ENCODE measurements around the gene CISH.

Gene CISH

DNA sequence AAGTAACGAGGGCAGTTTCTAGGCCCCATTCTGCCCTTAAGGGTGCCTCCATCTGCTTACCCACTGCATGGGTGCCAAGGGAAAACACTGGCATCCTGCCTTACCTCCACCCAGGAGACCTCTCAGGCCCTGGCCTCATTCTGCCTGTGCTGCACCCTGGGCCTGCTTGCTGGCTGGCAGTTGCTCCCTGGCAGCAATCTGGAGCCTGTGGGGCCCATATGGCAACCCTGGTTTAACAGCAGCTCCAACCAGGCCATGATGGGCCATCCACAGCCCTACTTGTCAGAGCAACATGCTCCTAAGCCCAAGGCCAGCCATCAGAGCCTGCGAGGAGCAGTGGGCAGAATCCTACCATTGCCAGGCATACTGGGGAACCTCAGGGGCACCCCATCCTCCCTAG lies 47.7 kb downstream of the CISH start:
- Histone ChIP-seq H3K4me1 (ENCODE audit: low read depth, poor library complexity, severe bottlenecking) (peaks cover 11% of the 10 kb centered on the region), H3K79me2 (ENCODE audit: insufficient read depth, low read depth) (no peaks in the 10 kb centered on the region), H3K36me3 (ENCODE audit: insufficient read depth) (no peaks in the 10 kb centered on the region), H2AFZ (ENCODE audit: low read depth) (no peak overlapping the region), H3K27ac (no peak overlapping the region), H3K4me3 (IDR thresholded peaks at IDR 0.05; ENCODE audit: insufficient read depth, low read depth, low read length) (no peak overlapping the region), H3K27me3 (ENCODE audit: insufficient read depth, low read depth) (no peaks in the 10 kb centered on the region), H3K9ac (no peak overlapping the region), H4K20me1 (ENCODE audit: insufficient read depth) (no peaks in the 10 kb centered on the region), H3K4me2 (no peak overlapping the region)
- TF ChIP-seq CTCF (conservative IDR thresholded peaks at IDR 0.05; ENCODE audit: low read depth, low read length), result no peak

GRCh38 chr3:50562861-50563260 lies 48.7 kb downstream of the CISH start:
- no peak for TF ChIP-seq CTCF (conservative IDR thresholded peaks at IDR 0.05; ENCODE audit: low read depth, low read length)
- Histone ChIP-seq H3K36me3 (ENCODE audit: insufficient read depth) (no peaks in the 10 kb centered on the region), H2AFZ (ENCODE audit: low read depth) (no peak overlapping the region), H4K20me1 (ENCODE audit: insufficient read depth) (no peaks in the 10 kb centered on the region), H3K4me3 (IDR thresholded peaks at IDR 0.05; ENCODE audit: insufficient read depth, low read depth, low read length) (no peak overlapping the region), H3K27me3 (ENCODE audit: insufficient read depth, low read depth) (no peaks in the 10 kb centered on the region), H3K27ac (no peak overlapping the region), H3K4me2 (no peak overlapping the region), H3K79me2 (ENCODE audit: insufficient read depth, low read depth) (no peaks in the 10 kb centered on the region), H3K4me1 (ENCODE audit: low read depth, poor library complexity, severe bottlenecking) (peaks cover 5% of the 10 kb centered on the region), H3K9ac (no peak overlapping the region)

GRCh38 chr3:50559702-50560101 lies 51.9 kb downstream of the CISH start:
- Histone ChIP-seq H3K4me3 (IDR thresholded peaks at IDR 0.05; ENCODE audit: insufficient read depth, low read depth, low read length) (no peak overlapping the region), H3K27me3 (ENCODE audit: insufficient read depth, low read depth) (no peaks in the 10 kb centered on the region), H3K4me2 (no peak overlapping the region), H3K9ac (no peak overlapping the region), H3K36me3 (ENCODE audit: insufficient read depth) (no peaks in the 10 kb centered on the region), H3K27ac (no peak overlapping the region), H4K20me1 (ENCODE audit: insufficient read depth) (no peaks in the 10 kb centered on the region), H3K4me1 (ENCODE audit: low read depth, poor library complexity, severe bottlenecking) (no peaks in the 10 kb centered on the region), H3K79me2 (ENCODE audit: insufficient read depth, low read depth) (no peaks in the 10 kb centered on the region), H2AFZ (ENCODE audit: low read depth) (no peak overlapping the region)
- no peak for TF ChIP-seq CTCF (conservative IDR thresholded peaks at IDR 0.05; ENCODE audit: low read depth, low read length)

GRCh38 chr3:50557915-50558314 lies 53.7 kb downstream of the CISH start:
- no peak for TF ChIP-seq CTCF (conservative IDR thresholded peaks at IDR 0.05; ENCODE audit: low read depth, low read length)
- H2AFZ ChIP-seq (ENCODE audit: low read depth), result no peak overlapping the region
- H3K4me1 ChIP-seq (ENCODE audit: low read depth, poor library complexity, severe bottlenecking), result no peaks in the 10 kb centered on the region
- H3K9ac ChIP-seq, result no peak overlapping the region
- no peak overlapping the region for H3K27ac ChIP-seq
- no peaks in the 10 kb centered on the region for H3K36me3 ChIP-seq (ENCODE audit: insufficient read depth)
- H3K79me2 ChIP-seq (ENCODE audit: insufficient read depth, low read depth), result no peaks in the 10 kb centered on the region
- H3K4me2 ChIP-seq, result no peak overlapping the region
- no peaks in the 10 kb centered on the region for H3K27me3 ChIP-seq (ENCODE audit: insufficient read depth, low read depth)
- no peaks in the 10 kb centered on the region for H4K20me1 ChIP-seq (ENCODE audit: insufficient read depth)
- H3K4me3 ChIP-seq (IDR thresholded peaks at IDR 0.05; ENCODE audit: insufficient read depth, low read depth, low read length), result no peak overlapping the region

DNA sequence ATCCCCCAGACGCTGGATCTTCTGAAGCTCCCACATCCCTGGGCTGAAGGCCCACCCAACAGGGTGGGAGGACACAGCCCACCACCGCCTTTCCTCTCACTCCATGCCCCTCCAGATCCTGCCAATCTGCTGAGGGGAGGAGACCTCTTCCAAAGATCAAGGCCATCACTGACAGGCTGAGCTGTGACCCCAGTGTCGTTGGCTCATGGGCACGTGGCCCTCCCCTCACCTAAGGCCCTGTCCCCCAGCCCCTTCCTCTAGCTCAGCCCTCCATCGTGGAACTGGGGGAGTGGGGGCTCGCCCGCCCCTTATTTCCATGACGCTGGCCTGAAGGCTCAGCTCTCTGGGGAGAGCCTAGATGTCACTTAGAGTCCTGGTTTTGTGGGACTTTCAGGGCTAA lies 54.5 kb downstream of the CISH start:
- H3K4me2 ChIP-seq, result no peak overlapping the region
- no peaks in the 10 kb centered on the region for H3K79me2 ChIP-seq (ENCODE audit: insufficient read depth, low read depth)
- H2AFZ ChIP-seq (ENCODE audit: low read depth), result no peak overlapping the region
- no peaks in the 10 kb centered on the region for H3K27me3 ChIP-seq (ENCODE audit: insufficient read depth, low read depth)
- H3K9ac ChIP-seq, result no peak overlapping the region
- no peak for TF ChIP-seq CTCF (conservative IDR thresholded peaks at IDR 0.05; ENCODE audit: low read depth, low read length)
- no peak overlapping the region for H3K27ac ChIP-seq
- no peaks in the 10 kb centered on the region for H3K36me3 ChIP-seq (ENCODE audit: insufficient read depth)
- no peaks in the 10 kb centered on the region for H3K4me1 ChIP-seq (ENCODE audit: low read depth, poor library complexity, severe bottlenecking)
- H4K20me1 ChIP-seq (ENCODE audit: insufficient read depth), result no peaks in the 10 kb centered on the region
- H3K4me3 ChIP-seq (IDR thresholded peaks at IDR 0.05; ENCODE audit: insufficient read depth, low read depth, low read length), result no peak overlapping the region
